Measurements from ENCODE around the gene FLOT1. TPM values are rescaled to one million over a fixed set of nuclear protein-coding genes. Genes with fewer than 3 reads are reported as not detected.
A peak's percentile ranks its signal among the peaks of the same experiment; 100 is the strongest.

The FLOT1 gene
- total RNA-seq, 1 experiment from 2014 or later, result 116 TPM

GRCh38 chr6:30747300-30747687 is 4.8 kb upstream of the FLOT1 start:
- POLR2A ChIA-PET (ENCODE audit: low non-redundant PET), result no interaction called here
- Histone ChIP-seq H3K27ac (ENCODE audit: low read depth, low read length, poor library complexity, severe bottlenecking) (no peak overlapping the region), H3K27me3 (replicated peaks; ENCODE audit: insufficient read depth, low read depth, low read length, poor library complexity) (no peaks in the 10 kb centered on the region), H3K36me3 (ENCODE audit: insufficient read depth, low read length, poor library complexity, severe bottlenecking) (no peaks in the 10 kb centered on the region), H3K9me3 (ENCODE audit: low read depth, low read length, poor library complexity, severe bottlenecking) (no peaks in the 10 kb centered on the region), H3K4me1 (ENCODE audit: insufficient read depth, low read length, poor library complexity, severe bottlenecking) (peaks cover 20% of the 10 kb centered on the region), H3K4me3 (ENCODE audit: low read depth, low read length, poor library complexity, severe bottlenecking) (no peak overlapping the region)
- BruUV-seq (replicated peaks), result no TSS peak
- DNase-seq (ENCODE audit: low spot score), result no peak
- CTCF ChIA-PET, result no interaction called here
- intact Hi-C loops (cut with micrococcal nuclease; ENCODE audit: unreplicated experiment), result no loop called here
- TF ChIP-seq EZH2 (IDR thresholded peaks at IDR 0.05; ENCODE audit: borderline replicate concordance, low read depth, low read length, poor library complexity, severe bottlenecking) (no peak), CTCF (conservative IDR thresholded peaks at IDR 0.05; ENCODE audit: low read depth, low read length) (no peak)

- H3K4me1 ChIP-seq (ENCODE audit: insufficient read depth, low read length, poor library complexity, severe bottlenecking), result peaks cover 19% of the 10 kb centered on the region
- H3K4me3 ChIP-seq (ENCODE audit: low read depth, low read length, poor library complexity, severe bottlenecking), result peak within 1 kb of the TSS; percentile 90
- H3K27ac ChIP-seq (ENCODE audit: low read depth, low read length, poor library complexity, severe bottlenecking), result peak within 1 kb of the TSS; percentile 80
- ChIA-PET CTCF (interaction anchor here (0.7 kb wide), 2 partner anchors 16 to 84 kb away, joined by 4 to 10 read pairs; no protein-coding TSS in a partner anchor), POLR2A (ENCODE audit: low non-redundant PET) (interaction anchor here (0.6 kb wide), 1 partner anchor 134 kb away, joined by 3 read pairs; no protein-coding TSS in a partner anchor)
- peaks cover 18% of the 10 kb centered on the region for H3K36me3 ChIP-seq (ENCODE audit: insufficient read depth, low read length, poor library complexity, severe bottlenecking)
- intact Hi-C loops (cut with micrococcal nuclease; ENCODE audit: unreplicated experiment), result loop anchor here (2.0 to 5.0 kb wide), 3 partner anchors 37 to 343 kb away; no protein-coding TSS in a partner anchor
- H3K9me3 ChIP-seq (ENCODE audit: low read depth, low read length, poor library complexity, severe bottlenecking), result no peaks in the 10 kb centered on the region
- H3K27me3 ChIP-seq (replicated peaks; ENCODE audit: insufficient read depth, low read depth, low read length, poor library complexity), result no peaks in the 10 kb centered on the region
- no TSS peak for BruUV-seq (replicated peaks)
- TF ChIP-seq CTCF (conservative IDR thresholded peaks at IDR 0.05; ENCODE audit: low read depth, low read length) (peak; percentile 83), EZH2 (IDR thresholded peaks at IDR 0.05; ENCODE audit: borderline replicate concordance, low read depth, low read length, poor library complexity, severe bottlenecking) (no peak)
- peak; percentile 92 for DNase-seq (ENCODE audit: low spot score)
Observed at GRCh38 chr6:30744054-30744805, 1.7 kb upstream of the FLOT1 start, which contains the start of gene IER3. Gene IER3, minus strand, starts transcription at chr6:30744547. Its CDS starts 29 bp downstream, at chr6:30744518.

- BruUV-seq (replicated peaks), result TSS peak; percentile 85
- peak overlapping the region; percentile 80 for H3K27ac ChIP-seq (ENCODE audit: low read depth, low read length, poor library complexity, severe bottlenecking)
- TF ChIP-seq EZH2 (IDR thresholded peaks at IDR 0.05; ENCODE audit: borderline replicate concordance, low read depth, low read length, poor library complexity, severe bottlenecking) (no peak), CTCF (conservative IDR thresholded peaks at IDR 0.05; ENCODE audit: low read depth, low read length) (no peak)
- intact Hi-C loops (cut with micrococcal nuclease; ENCODE audit: unreplicated experiment), result loop anchor here (2.0 to 5.0 kb wide), 4 partner anchors 37 to 344 kb away; no protein-coding TSS in a partner anchor
- DNase-seq (ENCODE audit: low spot score), result peak; percentile 63
- H3K4me1 ChIP-seq (ENCODE audit: insufficient read depth, low read length, poor library complexity, severe bottlenecking), result peaks cover 19% of the 10 kb centered on the region
- H3K36me3 ChIP-seq (ENCODE audit: insufficient read depth, low read length, poor library complexity, severe bottlenecking), result peaks cover 27% of the 10 kb centered on the region
- peak overlapping the region; percentile 90 for H3K4me3 ChIP-seq (ENCODE audit: low read depth, low read length, poor library complexity, severe bottlenecking)
- POLR2A ChIA-PET (ENCODE audit: low non-redundant PET), result interaction anchor here (0.7 kb wide), 1 partner anchor 280 kb away, joined by 5 read pairs; no protein-coding TSS in a partner anchor
- no peaks in the 10 kb centered on the region for H3K9me3 ChIP-seq (ENCODE audit: low read depth, low read length, poor library complexity, severe bottlenecking)
- no peaks in the 10 kb centered on the region for H3K27me3 ChIP-seq (replicated peaks; ENCODE audit: insufficient read depth, low read depth, low read length, poor library complexity)
- CTCF ChIA-PET, result no interaction called here
Observed at GRCh38 chr6:30743099-30744053, 889 bp upstream of the FLOT1 start.
